Kidney glomerular epithelial cell (primary cell): Measurements from ENCODE around the gene OVCH2.

Experiments
- DNase-seq: peaks from one replicate; lab custom pipeline; 2025; lab: John Stamatoyannopoulos, UW

The OVCH2 gene

DNA sequence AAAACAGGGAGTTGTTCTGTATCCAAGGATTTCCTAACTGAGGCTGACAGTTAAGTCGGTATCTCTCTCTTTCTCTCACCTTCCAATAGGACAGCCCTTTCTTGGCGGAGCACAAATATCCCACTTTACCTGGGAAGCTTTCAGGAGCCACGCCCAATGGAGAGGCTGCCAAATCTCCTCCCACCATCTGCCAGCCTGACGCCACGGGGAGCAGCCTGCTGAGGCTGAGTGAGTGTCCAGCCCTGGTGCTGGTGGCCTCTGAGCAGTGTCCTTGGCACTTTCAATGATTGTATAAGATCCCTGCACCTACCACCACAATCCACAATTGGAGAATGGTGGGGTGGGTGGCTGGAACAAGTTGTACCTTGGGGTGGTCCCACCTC lies 66.6 kb downstream of the OVCH2 start:
- DNase-seq: no peak
